Left lung (tissue), 10 donors: Measurements from ENCODE around the gene MROH7. TPM values are rescaled to one million over a fixed set of nuclear protein-coding genes. Genes with fewer than 3 reads are reported as not detected.

Experiments
- ATAC-seq: fragments of 200-7000 bp; cut with Tn5 transposase; one replicate; pipeline ENCODE4 v1.9.1; 2020; ENCODE audit warnings: moderate library complexity
- DNase-seq, 4 donors: peaks; one replicate each; pipeline ENCODE4 v3.0.0-alpha.2; 2013 to 2020
- H3K27ac ChIP-seq, 2 donors: fragments of 200-600 bp; sonication (generic) in 1 of 2; one replicate each; pipeline versions ENCODE4 v1.5.0 to v1.8.0; 2020 to 2021
- H3K27me3 ChIP-seq, 2 donors: fragments of 200-600 bp; sonication (generic) in 1 of 2; one replicate each; pipeline versions ENCODE4 v1.5.0 to v1.8.0; 2020 to 2021
- H3K36me3 ChIP-seq, 2 donors: fragments of 200-600 bp; sonication (generic) in 1 of 2; one replicate each; pipeline versions ENCODE4 v1.5.0 to v1.8.0; 2020 to 2021
- H3K4me1 ChIP-seq, 2 donors: fragments of 200-600 bp; one replicate each; pipeline ENCODE4 v1.8.0; 2021
- H3K4me3 ChIP-seq, 2 donors: fragments of 200-600 bp; sonication (generic) in 1 of 2; one replicate each; pipeline versions ENCODE4 v1.5.0 to v1.8.0; 2020 to 2021; ENCODE audit warnings: mild to moderate bottlenecking in 1 of 2
- H3K9me3 ChIP-seq, 2 donors: fragments of 200-600 bp; sonication (generic) in 1 of 2; one replicate each; pipeline versions ENCODE4 v1.5.0 to v1.8.0; 2020 to 2021
- CTCF ChIP-seq, 2 donors: fragments of 200-600 bp; sonication (generic) in 1 of 2; IDR thresholded peaks; one replicate each; pipeline versions ENCODE4 v1.5.0 to v1.8.0; 2021; ENCODE audit warnings: antibody characterized with exemption in 2 of 2
- intact Hi-C, 2 donors: fragments of 100-400 bp; cut with DNase I; formaldehyde crosslinking; loops; one replicate each; pipeline versions ENCODE4 v1.11.2 to v1.14.2; 2022
- polyA plus RNA-seq, 6 donors: library from polyadenylated mRNA; unstranded; fragments of 120-200 nt; gene quantifications; one replicate each; pipeline ENCODE4 v1.2.1, GENCODE V29; 2013; ENCODE audit not compliant: insufficient read length in 6 of 6
- total RNA-seq, 2 donors: library from RNA; stranded (reverse); fragmentation: NEBNext Ultra II Directional; extraction: Animal tissue kit (Norgen Biotek cat#: 25700); gene quantifications; one replicate each; pipeline ENCODE4 v1.2.1, GENCODE V29; 2021
- donor health status: DM: no; HTN: yes; CAD: no.
- donor health status: DM: no; HTN: no; CAD: no.

MROH7 gene
- total and polyA plus RNA-seq, 8 donors = 0.70 to 16.2 (median 12.8) TPM

DNA sequence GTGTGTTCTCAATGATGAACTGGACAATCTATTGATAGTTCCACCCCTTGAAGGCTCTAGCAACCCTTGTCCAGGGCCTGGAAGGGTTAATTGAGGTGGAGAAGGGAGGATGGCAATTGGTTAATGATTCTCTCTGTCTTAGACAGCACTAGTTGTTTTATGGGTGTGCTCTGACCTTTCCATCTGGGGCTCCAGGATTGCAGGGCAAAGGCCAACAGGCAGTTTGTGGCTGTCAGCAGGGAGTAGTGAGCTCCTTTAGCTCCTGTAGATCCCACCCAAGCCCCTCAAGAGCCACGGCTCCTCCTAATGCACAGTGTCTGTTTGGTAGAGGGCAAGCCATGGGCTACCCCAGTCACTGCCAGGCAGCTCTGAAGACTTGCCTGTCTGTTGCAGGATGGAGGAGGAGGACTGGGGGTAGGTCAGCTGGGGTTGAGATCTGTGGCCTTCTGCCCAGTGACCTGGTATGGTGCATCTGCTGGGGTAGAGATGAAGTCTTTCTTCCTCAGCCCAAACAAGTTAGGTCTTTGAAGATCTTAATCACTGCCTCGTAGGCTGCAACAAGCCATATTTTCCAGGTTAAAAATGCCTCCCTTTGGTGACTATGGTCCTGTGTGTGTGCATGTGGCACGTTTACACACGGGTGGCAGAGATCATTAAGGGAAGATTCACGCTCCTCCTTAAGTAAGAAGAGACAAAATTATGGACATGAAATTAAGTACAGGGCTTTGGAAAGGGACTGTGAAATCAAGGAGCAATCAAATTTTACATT lies 7.7 kb downstream of the MROH7 start:
- no peak for TF ChIP-seq CTCF (IDR thresholded peaks at IDR 0.05)
- DNase-seq (no peak), ATAC-seq (no peak)
- H3K9me3 ChIP-seq = peaks cover 0 to 8% of the 10 kb centered on the region in 2 donors
- no peaks in the 10 kb centered on the region for H3K36me3 ChIP-seq
- no peaks in the 10 kb centered on the region for H3K27me3 ChIP-seq
- H3K4me3 ChIP-seq = no peak overlapping the region
- intact Hi-C loops = no loop called here
- no peak overlapping the region for H3K27ac ChIP-seq
- peaks cover 0 to 7% of the 10 kb centered on the region in 2 donors for H3K4me1 ChIP-seq

GRCh38 chr1:54649921-54650320 lies 8.3 kb downstream of the MROH7 start:
- Histone ChIP-seq H3K27ac (no peak overlapping the region), H3K4me3 (no peak overlapping the region), H3K27me3 (no peaks in the 10 kb centered on the region), H3K9me3 (peaks cover 0 to 2% of the 10 kb centered on the region in 2 donors), H3K36me3 (no peaks in the 10 kb centered on the region), H3K4me1 (peaks cover 0 to 7% of the 10 kb centered on the region in 2 donors)
- intact Hi-C loops = no loop called here
- no peak for DNase-seq
- no peak for ATAC-seq
- TF ChIP-seq CTCF (IDR thresholded peaks at IDR 0.05) = no peak

GRCh38 chr1:54650417-54650816 lies 8.8 kb downstream of the MROH7 start:
- intact Hi-C loops = no loop called here
- no peak for DNase-seq
- Histone ChIP-seq H3K36me3 (no peaks in the 10 kb centered on the region), H3K4me1 (peaks cover 0 to 7% of the 10 kb centered on the region in 2 donors), H3K4me3 (no peak overlapping the region), H3K27me3 (no peaks in the 10 kb centered on the region), H3K27ac (no peak overlapping the region), H3K9me3 (no peaks in the 10 kb centered on the region)
- no peak for ATAC-seq
- no peak for TF ChIP-seq CTCF (IDR thresholded peaks at IDR 0.05)

DNA sequence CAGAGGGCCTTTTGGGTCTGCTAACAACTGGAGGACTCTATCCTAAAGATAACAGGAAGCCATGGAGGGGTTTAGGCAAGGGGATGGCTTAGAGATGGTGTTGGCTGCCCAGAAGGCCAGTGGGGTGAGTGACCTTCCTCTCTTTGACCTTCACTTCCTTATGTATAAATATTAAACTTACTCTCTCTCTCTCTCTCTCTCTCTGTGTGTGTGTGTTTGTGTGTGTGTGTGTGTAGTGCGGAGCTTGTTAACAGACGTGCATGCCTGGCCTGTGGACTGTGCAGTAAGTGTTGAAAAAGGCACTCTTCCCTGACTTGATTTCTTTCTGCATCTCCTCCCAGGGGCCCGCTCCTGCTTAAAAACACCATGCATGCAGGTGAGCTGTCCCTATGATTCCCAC lies 10.0 kb downstream of the MROH7 start:
- no peak for ATAC-seq
- H3K9me3 ChIP-seq = no peaks in the 10 kb centered on the region
- H3K36me3 ChIP-seq = no peaks in the 10 kb centered on the region
- no peak overlapping the region for H3K4me3 ChIP-seq
- TF ChIP-seq CTCF (IDR thresholded peaks at IDR 0.05) = no peak
- intact Hi-C loops = no loop called here
- peaks cover 0 to 7% of the 10 kb centered on the region in 2 donors for H3K4me1 ChIP-seq
- no peak for DNase-seq
- no peak overlapping the region for H3K27ac ChIP-seq
- H3K27me3 ChIP-seq = no peaks in the 10 kb centered on the region

GRCh38 chr1:54652168-54652567 lies 10.6 kb downstream of the MROH7 start:
- ATAC-seq = peak; percentile 46
- Histone ChIP-seq H3K27me3 (no peaks in the 10 kb centered on the region), H3K9me3 (no peaks in the 10 kb centered on the region), H3K36me3 (no peaks in the 10 kb centered on the region), H3K4me1 (peaks cover 0 to 7% of the 10 kb centered on the region in 2 donors), H3K4me3 (no peak overlapping the region), H3K27ac (no peak overlapping the region)
- TF ChIP-seq CTCF (IDR thresholded peaks at IDR 0.05) = no peak
- intact Hi-C loops = no loop called here
- DNase-seq = no peak
